Epithelial cell of proximal tubule (primary cell): ENCODE measurements around the gene MESP1. TPM values are rescaled to one million over a fixed set of nuclear protein-coding genes. Genes with fewer than 3 reads are reported as not detected.

Source experiments
- DNase-seq: peaks from one replicate; pipeline ENCODE4 v3.0.0-alpha.2; 2011; ENCODE audit warnings: low read depth
- H3K4me3 ChIP-seq: 2 replicates; pipeline ENCODE4 v1.5.1; 2011; ENCODE audit warnings: low read depth, mild to moderate bottlenecking, low read length
- total RNA-seq: library from RNA; depleted of rRNA; stranded (reverse); fragments of >200 nt; gene quantifications from 2 replicates; pipeline ENCODE4 v1.2.3, GENCODE V29; 2015
- TF ChIP-seq, protein P1 (sequence below): conservative IDR thresholded peaks from 2 replicates; pipeline ENCODE4 v1.5.1; 2012; ENCODE audit warnings: low read depth, mild to moderate bottlenecking, low read length

Gene MESP1, protein sequence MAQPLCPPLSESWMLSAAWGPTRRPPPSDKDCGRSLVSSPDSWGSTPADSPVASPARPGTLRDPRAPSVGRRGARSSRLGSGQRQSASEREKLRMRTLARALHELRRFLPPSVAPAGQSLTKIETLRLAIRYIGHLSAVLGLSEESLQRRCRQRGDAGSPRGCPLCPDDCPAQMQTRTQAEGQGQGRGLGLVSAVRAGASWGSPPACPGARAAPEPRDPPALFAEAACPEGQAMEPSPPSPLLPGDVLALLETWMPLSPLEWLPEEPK
- total RNA-seq, result 1.9 and 2.7 TPM in 2 replicates

GRCh38 chr15:89750560-89751542 lies at the start of gene MESP1:
MESP1 (minus strand) TSS chr15:89751249; CDS start chr15:89751231, 18 bp downstream.
- DNase-seq, result peak; percentile 16
- TF ChIP-seq, protein P1, sequence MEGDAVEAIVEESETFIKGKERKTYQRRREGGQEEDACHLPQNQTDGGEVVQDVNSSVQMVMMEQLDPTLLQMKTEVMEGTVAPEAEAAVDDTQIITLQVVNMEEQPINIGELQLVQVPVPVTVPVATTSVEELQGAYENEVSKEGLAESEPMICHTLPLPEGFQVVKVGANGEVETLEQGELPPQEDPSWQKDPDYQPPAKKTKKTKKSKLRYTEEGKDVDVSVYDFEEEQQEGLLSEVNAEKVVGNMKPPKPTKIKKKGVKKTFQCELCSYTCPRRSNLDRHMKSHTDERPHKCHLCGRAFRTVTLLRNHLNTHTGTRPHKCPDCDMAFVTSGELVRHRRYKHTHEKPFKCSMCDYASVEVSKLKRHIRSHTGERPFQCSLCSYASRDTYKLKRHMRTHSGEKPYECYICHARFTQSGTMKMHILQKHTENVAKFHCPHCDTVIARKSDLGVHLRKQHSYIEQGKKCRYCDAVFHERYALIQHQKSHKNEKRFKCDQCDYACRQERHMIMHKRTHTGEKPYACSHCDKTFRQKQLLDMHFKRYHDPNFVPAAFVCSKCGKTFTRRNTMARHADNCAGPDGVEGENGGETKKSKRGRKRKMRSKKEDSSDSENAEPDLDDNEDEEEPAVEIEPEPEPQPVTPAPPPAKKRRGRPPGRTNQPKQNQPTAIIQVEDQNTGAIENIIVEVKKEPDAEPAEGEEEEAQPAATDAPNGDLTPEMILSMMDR, result peak; percentile 55
- peak within 1 kb of the TSS; percentile 56 for H3K4me3 ChIP-seq

GRCh38 chr15:89799918-89800498 lies 49.0 kb upstream of the MESP1 start:
- H3K4me3 ChIP-seq, result no peak overlapping the region
- no peak for DNase-seq
- TF ChIP-seq, protein P1, result no peak

DNA sequence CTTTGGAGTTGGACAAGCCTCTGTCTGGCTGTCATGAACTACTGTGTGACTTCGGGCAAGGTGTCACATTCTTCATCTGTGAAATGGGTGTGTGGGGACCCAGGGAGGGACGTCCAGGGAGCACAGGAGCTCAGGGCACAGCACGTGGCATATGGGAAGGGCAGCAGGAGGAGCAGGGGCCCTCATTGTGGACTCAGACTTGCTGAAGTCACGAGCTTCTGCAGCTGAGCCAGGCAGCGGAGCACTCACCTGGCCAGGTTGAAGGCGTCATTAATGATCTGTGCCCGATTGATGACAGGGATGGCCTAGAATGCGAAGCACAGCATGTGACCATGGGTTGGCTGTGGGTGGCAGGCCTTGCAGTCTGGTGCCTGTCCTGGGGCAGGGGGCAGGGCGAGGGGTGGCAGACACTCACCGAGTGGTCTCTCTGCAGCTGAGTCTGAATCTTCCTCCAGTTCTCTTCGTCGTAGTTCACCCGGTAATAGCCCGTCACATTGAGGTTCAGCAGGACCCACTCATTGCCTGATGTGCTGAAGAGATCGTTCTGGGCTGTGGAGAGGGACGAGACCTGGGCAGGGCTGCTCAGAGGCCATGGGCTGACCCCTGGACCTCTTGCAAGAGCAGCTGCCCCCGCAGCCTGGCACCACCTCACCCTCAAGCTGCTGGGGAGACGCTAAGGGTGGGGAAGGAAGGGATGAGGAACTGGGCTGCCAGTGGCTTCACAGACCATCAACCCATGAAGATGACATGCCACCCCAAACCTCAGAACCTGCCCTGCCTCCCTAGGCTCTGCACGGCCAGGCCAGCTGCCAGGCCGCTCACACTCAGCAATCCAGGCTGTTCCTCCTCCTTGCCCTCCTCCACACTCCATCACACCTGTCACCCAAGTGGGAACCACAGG lies 48.2 kb upstream of the MESP1 start:
- TF ChIP-seq, protein P1, result no peak
- no peak overlapping the region for H3K4me3 ChIP-seq
- DNase-seq, result no peak

- no peak overlapping the region for H3K4me3 ChIP-seq
- TF ChIP-seq, protein P1, result no peak
Measured at GRCh38 chr15:89797678-89798201, 46.7 kb upstream of the MESP1 start.

GRCh38 chr15:89795996-89796395 lies 44.9 kb upstream of the MESP1 start:
- H3K4me3 ChIP-seq, result no peak overlapping the region
- TF ChIP-seq, protein P1, result no peak
- no peak for DNase-seq

More at GRCh38 chr15:89797678-89798201, 46.7 kb upstream of the MESP1 start:
- no peak for DNase-seq

DNA sequence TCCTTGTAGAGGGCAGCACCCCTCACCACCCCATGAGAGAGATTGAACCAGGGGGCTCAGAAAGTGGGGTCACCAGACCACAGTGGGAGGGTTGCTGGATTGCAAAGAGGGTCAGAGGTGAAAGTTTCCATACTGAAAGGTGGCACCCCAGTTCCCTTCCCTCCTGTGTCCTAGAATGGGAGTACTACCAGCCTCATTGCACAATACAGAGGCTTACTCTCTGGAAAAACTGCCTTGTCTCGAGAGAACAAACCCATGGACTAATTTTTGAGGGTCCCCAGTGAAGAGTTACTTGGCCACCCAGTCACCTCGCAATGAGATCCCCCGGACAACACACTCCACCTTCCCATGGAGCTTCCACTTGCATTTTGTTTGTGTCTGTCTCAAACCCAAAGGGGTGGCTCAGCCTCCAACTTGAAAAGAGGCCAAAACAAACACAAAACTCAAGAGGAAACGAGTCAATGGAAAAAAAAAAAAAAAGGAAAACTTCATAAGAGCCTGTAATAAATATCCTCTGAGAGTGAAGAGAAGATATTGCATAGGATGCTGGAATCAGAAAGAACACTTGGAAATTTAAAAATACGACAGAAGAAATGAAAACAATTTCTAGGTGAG lies 43.7 kb upstream of the MESP1 start:
- DNase-seq, result no peak
- no peak overlapping the region for H3K4me3 ChIP-seq
- TF ChIP-seq, protein P1, result no peak
